Effector memory CD4-positive, alpha-beta T cell (primary cell): ENCODE measurements around the gene TBC1D5.

Experiments
- DNase-seq, 3 donors: peaks; one replicate each; pipeline ENCODE4 v3.0.0-alpha.2; 2020
- H3K27ac ChIP-seq: 2 replicates; pipeline ENCODE4 v1.7.0; 2013; ENCODE audit warnings: mild to moderate bottlenecking, low read length, moderate library complexity; ENCODE audit not compliant: insufficient read depth, poor library complexity, severe bottlenecking
- H3K27me3 ChIP-seq: replicated peaks from 2 replicates; pipeline ENCODE4 v1.7.0; 2013; ENCODE audit warnings: mild to moderate bottlenecking, low read length; ENCODE audit not compliant: insufficient read depth, control insufficient read depth, poor library complexity, severe bottlenecking
- H3K36me3 ChIP-seq: 2 replicates; pipeline ENCODE4 v1.7.0; 2013; ENCODE audit warnings: mild to moderate bottlenecking, low read length, moderate library complexity; ENCODE audit not compliant: control insufficient read depth, insufficient read depth
- H3K4me1 ChIP-seq: 2 replicates; pipeline ENCODE4 v1.7.0; 2013; ENCODE audit warnings: low read length, mild to moderate bottlenecking; ENCODE audit not compliant: control insufficient read depth, insufficient read depth, poor library complexity, severe bottlenecking
- H3K4me3 ChIP-seq: 2 replicates; pipeline ENCODE4 v1.7.0; 2013; ENCODE audit warnings: low read length, low read depth, mild to moderate bottlenecking; ENCODE audit not compliant: insufficient read depth, poor library complexity, severe bottlenecking
- H3K9me3 ChIP-seq: 2 replicates; pipeline ENCODE4 v1.7.0; 2013; ENCODE audit warnings: mild to moderate bottlenecking, low read length, moderate library complexity; ENCODE audit not compliant: control insufficient read depth

TBC1D5 gene

GRCh38 chr3:17481116-17481515 is 261.3 kb downstream of the TBC1D5 start:
- H3K27ac ChIP-seq: no peak overlapping the region
- H3K27me3 ChIP-seq: no peaks in the 10 kb centered on the region
- no peak for DNase-seq
- no peaks in the 10 kb centered on the region for H3K9me3 ChIP-seq
- no peak overlapping the region for H3K4me3 ChIP-seq
- no peaks in the 10 kb centered on the region for H3K4me1 ChIP-seq
- no peaks in the 10 kb centered on the region for H3K36me3 ChIP-seq

GRCh38 chr3:17479681-17480405 is 262.6 kb downstream of the TBC1D5 start:
- H3K4me3 ChIP-seq: no peak overlapping the region
- DNase-seq: no peak
- H3K9me3 ChIP-seq: no peaks in the 10 kb centered on the region
- no peaks in the 10 kb centered on the region for H3K4me1 ChIP-seq
- no peaks in the 10 kb centered on the region for H3K36me3 ChIP-seq
- H3K27me3 ChIP-seq: no peaks in the 10 kb centered on the region
- no peak overlapping the region for H3K27ac ChIP-seq

- Histone ChIP-seq H3K4me1 (no peaks in the 10 kb centered on the region), H3K4me3 (no peak overlapping the region), H3K27ac (no peak overlapping the region), H3K36me3 (no peaks in the 10 kb centered on the region), H3K27me3 (no peaks in the 10 kb centered on the region), H3K9me3 (no peaks in the 10 kb centered on the region)
- DNase-seq: no peak
Measured at GRCh38 chr3:17478673-17479072, 263.8 kb downstream of the TBC1D5 start.

GRCh38 chr3:17473761-17474160 is 268.7 kb downstream of the TBC1D5 start:
- Histone ChIP-seq H3K36me3 (no peaks in the 10 kb centered on the region), H3K4me3 (no peak overlapping the region), H3K27ac (no peak overlapping the region), H3K9me3 (no peaks in the 10 kb centered on the region), H3K4me1 (no peaks in the 10 kb centered on the region), H3K27me3 (no peaks in the 10 kb centered on the region)
- no peak for DNase-seq

GRCh38 chr3:17469954-17470353 is 272.5 kb downstream of the TBC1D5 start:
- Histone ChIP-seq H3K4me3 (no peak overlapping the region), H3K4me1 (no peaks in the 10 kb centered on the region), H3K27me3 (no peaks in the 10 kb centered on the region), H3K9me3 (no peaks in the 10 kb centered on the region), H3K36me3 (no peaks in the 10 kb centered on the region), H3K27ac (no peak overlapping the region)
- DNase-seq: no peak

- H3K4me1 ChIP-seq: no peaks in the 10 kb centered on the region
- H3K9me3 ChIP-seq: no peaks in the 10 kb centered on the region
- H3K36me3 ChIP-seq: no peaks in the 10 kb centered on the region
- no peaks in the 10 kb centered on the region for H3K27me3 ChIP-seq
- DNase-seq: no peak
- H3K27ac ChIP-seq: no peak overlapping the region
- H3K4me3 ChIP-seq: no peak overlapping the region
Measured at GRCh38 chr3:17469520-17469919, 272.9 kb downstream of the TBC1D5 start.

- Histone ChIP-seq H3K36me3 (no peaks in the 10 kb centered on the region), H3K27ac (no peak overlapping the region), H3K4me3 (no peak overlapping the region), H3K27me3 (no peaks in the 10 kb centered on the region), H3K4me1 (no peaks in the 10 kb centered on the region), H3K9me3 (no peaks in the 10 kb centered on the region)
- no peak for DNase-seq
Measured at GRCh38 chr3:17466028-17466427, 276.4 kb downstream of the TBC1D5 start.

- no peaks in the 10 kb centered on the region for H3K9me3 ChIP-seq
- H3K4me3 ChIP-seq: no peak overlapping the region
- no peaks in the 10 kb centered on the region for H3K27me3 ChIP-seq
- no peaks in the 10 kb centered on the region for H3K36me3 ChIP-seq
- no peaks in the 10 kb centered on the region for H3K4me1 ChIP-seq
- H3K27ac ChIP-seq: no peak overlapping the region
- no peak for DNase-seq
Measured at GRCh38 chr3:17459470-17459993, 282.9 kb downstream of the TBC1D5 start.

GRCh38 chr3:17456650-17457049 is 285.8 kb downstream of the TBC1D5 start:
- H3K27ac ChIP-seq: no peak overlapping the region
- H3K4me3 ChIP-seq: no peak overlapping the region
- no peaks in the 10 kb centered on the region for H3K36me3 ChIP-seq
- H3K4me1 ChIP-seq: no peaks in the 10 kb centered on the region
- DNase-seq: no peak
- H3K27me3 ChIP-seq: no peaks in the 10 kb centered on the region
- no peaks in the 10 kb centered on the region for H3K9me3 ChIP-seq

GRCh38 chr3:17456046-17456445 is 286.4 kb downstream of the TBC1D5 start:
- Histone ChIP-seq H3K36me3 (no peaks in the 10 kb centered on the region), H3K9me3 (no peaks in the 10 kb centered on the region), H3K27me3 (no peaks in the 10 kb centered on the region), H3K4me3 (no peak overlapping the region), H3K4me1 (no peaks in the 10 kb centered on the region), H3K27ac (no peak overlapping the region)
- DNase-seq: no peak
